Stimulated activated CD4-positive, alpha-beta T cell treated with anti-CD3 and anti-CD28 coated beads, Interleukin-4, amount 100 ng/mL, for 1 hour (primary cell): ENCODE data around the gene POLE.
"Not testable (repeated sequence)": the region's sequence is repeated elsewhere in the genome, so short reads cannot be mapped to it uniquely, and the experiment has no call there.

Experiments
- DNase-seq: peaks from one replicate; pipeline ENCODE4 v3.0.0-alpha.2; 2020

Gene POLE

DNA sequence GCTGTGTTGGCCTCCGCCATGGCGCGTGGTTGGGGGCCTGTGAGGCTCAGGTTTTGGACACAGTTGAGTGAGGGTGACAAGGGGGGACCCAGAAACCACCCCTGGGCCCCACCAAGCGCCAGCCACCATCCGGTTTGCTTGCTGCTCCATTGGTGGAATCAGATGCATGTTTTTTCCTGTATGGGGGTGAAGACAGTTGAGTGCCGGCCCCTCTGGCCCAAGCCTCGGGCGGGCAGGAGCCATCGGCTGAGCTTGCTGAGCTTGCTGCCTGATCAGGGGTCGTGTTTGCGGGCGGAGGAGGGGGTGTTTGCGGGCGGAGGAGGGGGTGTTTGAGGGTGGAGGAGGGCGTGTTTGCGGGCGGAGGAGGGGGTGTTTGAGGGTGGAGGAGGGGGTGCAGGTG is 29.9 kb upstream of the POLE start:
- DNase-seq = no peak

DNA sequence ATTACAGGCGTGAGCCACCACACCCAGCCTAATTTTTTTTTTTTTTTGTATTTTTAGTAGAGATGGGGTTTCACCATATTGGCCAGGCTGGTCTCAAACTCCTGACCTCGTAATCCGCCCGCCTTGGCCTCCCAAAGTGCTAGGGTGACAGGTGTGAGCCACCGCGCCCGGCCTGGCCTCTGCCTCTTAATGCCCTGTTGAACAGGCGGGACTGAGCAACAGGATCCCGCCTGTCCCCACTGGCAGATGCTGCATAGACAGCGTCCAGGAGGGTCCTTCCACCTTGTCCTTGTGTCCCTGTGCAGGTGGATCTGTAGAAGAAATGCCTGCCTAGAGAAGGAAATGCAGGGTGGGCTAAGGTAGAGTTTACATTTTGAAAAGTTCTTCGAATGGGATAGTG is 29.2 kb upstream of the POLE start:
- DNase-seq = no peak

DNA sequence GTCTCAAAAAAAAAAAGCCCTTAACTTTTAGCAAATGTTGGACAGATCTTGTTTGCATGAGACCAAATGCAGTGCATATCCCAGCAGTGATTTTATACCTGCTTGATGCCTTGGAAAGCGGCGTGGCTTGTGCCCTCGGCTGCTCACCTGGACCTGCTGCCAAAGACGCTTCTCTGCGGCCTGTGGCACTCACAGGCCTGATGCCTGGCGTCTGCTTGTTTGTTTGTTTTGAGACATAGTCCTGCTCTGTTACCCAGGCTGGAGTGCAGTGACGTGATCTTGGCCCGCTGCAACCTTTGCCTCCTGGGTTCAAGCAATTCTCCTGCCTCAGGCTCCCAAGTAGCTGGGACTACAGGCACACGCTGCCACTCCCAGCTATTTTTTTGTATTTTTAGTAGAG is 28.7 kb upstream of the POLE start:
- DNase-seq = no peak

DNA sequence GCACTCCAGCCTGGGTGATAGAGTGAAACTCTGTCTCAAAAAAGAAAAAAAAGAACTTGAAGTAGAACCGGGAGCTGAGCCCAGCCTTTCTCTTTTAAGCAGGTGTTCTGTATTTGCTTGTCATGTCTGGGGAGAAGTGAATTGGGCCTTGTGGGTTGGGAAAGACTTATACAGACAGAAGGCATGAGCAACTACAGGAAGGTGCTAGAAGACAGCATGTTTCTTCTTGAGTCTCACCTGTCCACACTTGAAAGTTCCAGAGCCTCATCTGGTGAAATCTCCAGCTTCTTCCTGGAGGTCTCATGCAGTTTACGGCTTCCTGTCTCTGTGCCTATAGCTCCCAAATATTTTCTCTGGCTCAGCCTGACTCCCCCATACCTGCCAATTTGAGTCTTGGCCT is 26.0 kb upstream of the POLE start:
- DNase-seq = no peak

DNA sequence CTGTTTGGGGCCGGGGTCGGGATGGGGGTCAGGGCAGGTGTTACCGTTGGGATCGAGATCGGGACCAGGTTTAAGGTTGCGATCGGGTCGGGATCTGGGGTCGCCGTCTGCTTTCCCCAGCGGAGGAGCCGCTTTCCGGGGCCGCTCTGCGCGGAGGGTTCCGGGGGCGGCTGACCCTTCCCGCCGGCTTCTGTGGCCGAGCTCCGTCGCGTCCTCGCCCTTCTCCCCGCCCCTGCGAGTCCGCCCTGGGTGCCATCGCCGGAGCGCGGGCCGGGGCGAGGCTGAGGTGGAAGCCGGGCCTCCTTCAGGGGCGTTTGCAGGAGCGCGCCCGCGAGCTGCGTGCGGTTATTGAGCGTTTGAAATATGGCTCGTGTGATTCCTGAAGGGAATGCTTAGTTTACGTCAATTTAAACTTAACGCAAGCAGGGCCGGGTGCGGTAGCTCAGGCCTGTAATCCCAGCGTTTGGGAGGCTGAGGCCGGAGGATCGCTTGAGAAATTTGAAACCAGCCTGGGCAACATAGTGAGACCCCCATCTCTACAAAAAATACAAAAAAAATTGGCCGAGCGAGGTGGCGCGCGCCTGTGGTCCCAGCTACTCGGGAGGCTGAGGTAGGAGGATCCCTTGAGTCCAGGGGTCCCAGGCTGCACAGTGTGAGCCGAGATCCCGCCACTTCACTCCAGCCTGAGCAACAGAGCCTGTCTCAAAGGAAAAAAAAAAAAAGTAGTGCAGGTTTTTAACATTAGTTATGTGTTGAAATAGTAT is 24.1 kb upstream of the POLE start:
- DNase-seq = peak; percentile 32

DNA sequence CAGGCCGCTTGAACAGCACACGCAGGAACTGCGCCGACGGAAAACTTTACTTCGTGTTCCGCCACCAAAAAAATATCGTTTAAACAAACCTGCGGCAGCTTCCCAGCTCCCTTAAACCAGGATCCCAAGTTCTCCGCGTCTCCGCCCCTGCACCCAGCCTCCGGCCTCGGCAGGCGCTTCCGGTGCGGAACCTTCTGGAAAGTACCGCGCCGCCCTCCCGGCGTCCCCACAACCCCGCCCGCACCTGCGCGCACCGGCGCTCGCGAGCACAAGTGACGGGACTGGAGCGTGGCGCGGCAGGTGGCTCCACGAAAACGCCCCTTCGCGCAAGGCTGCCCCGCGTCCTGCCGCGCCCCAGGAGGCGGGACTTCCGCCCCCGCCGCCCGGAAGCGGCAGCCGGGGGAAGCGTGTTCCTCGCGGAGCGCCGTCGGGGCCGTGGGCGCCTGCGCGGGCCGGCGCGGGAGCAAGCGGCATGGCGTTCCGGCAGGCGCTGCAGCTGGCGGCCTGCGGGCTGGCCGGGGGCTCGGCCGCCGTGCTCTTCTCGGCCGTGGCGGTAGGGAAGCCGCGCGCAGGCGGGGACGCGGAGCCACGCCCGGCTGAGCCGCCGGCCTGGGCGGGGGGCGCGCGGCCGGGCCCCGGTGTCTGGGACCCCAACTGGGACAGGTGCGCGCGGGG is 23.4 kb upstream of the POLE start, which contains the start of gene PGAM5:
TSS of gene PGAM5 (plus strand) at position 438 of the 675 bp plus-strand sequence. CDS start at position 473, 35 bp downstream.
- peak; percentile 88 for DNase-seq

GRCh38 chr12:132710043-132710404 is 22.9 kb upstream of the POLE start:
- DNase-seq = no peak

- no peak for DNase-seq
Observed at GRCh38 chr12:132708150-132708549, 21.0 kb upstream of the POLE start.

GRCh38 chr12:132707241-132707640 is 20.1 kb upstream of the POLE start:
- DNase-seq = no peak

DNA sequence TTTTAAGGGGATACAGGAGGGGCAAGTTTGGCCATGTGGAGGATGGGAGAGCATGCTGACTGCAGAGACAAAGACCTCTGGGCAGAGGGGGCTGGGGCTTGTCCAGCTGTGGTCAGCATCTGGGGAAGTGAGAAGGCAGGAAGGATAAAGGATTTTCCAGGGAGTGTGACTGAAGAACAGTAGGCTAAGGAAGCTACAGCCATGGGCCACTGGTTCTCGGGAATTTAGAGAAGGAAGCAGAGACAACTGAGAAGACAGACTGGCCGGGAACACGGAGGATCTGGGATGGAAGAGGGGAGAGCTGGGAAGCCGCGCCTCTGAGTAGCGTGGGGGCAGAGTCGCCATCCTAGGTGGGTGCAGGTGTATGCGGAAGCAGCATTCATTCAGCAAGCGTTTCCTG is 16.5 kb upstream of the POLE start:
- no peak for DNase-seq

GRCh38 chr12:132702640-132703039 is 15.5 kb upstream of the POLE start:
- no peak for DNase-seq

GRCh38 chr12:132700212-132700822 is 13.2 kb upstream of the POLE start:
- no peak for DNase-seq

- DNase-seq = no peak
Observed at GRCh38 chr12:132698341-132698740, 11.2 kb upstream of the POLE start.

DNA sequence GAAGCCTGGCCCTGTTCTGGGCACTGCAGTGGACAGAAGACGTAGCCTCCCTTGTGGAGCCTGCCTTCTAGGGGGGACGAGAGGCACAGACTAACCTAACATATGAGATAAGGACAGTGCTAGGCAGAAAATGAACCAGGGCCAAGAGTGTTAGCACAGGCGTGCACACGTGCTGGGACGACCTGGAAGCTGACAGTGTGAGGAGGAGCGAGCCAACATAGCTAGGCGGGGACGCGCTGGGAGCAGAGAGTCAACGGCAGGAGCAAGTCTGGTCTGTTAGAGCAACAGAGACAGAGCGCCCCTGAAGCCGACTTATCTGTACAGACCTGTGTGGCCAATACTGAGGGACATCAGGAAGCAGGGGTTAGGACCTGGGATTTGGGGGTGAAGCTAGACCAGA is 8.3 kb upstream of the POLE start:
- no peak for DNase-seq

DNA sequence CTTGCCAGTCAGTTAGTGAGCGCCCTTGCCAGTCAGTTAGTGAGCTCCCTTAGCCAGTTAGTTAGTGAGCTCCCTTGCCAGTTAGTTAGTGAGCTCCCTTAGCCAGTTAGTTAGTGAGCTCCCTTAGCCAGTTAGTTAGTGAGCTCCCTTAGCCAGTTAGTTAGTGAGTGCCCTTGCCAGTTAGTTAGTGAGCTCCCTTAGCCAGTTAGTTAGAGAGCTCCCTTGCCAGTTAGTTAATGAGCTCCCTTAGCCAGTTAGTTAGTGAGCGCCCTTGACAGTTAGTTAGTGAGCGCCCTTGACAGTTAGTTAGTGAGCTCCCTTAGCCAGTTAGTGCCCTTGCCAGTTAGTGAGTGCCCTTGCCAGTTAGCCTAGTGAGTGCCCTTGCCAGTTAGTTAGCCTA is 7.7 kb upstream of the POLE start:
- DNase-seq = not testable (repeated sequence)

DNA sequence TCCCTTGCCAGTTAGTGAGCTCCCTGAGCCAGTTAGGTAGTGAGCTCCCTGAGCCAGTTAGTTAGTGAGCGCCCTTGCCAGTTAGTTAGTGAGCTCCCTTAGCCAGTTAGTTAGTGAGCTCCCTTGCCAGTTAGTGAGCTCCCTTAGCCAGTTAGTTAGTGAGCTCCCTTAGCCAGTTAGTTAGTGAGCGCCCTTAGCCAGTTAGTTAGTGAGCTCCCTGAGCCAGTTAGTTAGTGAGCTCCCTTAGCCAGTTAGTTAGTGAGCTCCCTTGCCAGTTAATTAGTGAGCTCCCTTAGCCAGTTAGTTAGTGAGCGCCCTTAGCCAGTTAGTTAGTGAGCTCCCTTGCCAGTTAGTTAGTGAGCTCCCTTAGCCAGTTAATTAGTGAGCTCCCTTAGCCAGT is 4.9 kb upstream of the POLE start:
- DNase-seq = not testable (repeated sequence)

DNA sequence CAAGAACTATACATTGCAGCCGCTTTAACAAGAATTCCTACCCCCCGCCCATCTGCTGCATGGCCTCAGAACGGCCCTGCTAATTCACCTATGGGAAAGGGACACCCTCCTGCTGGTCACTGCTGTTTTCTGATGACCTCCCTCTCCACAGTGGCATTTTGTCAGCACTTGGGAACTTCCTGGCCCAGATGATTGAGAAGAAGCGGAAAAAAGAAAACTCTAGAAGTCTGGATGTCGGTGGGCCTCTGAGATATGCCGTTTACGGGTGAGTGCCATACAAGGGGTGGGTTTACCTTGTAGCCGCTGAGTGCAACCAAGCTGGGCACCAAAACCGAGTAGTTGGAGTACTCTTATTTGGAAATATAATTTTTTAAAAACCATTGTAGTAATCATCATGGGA is 3.0 kb upstream of the POLE start:
- DNase-seq = no peak

DNA sequence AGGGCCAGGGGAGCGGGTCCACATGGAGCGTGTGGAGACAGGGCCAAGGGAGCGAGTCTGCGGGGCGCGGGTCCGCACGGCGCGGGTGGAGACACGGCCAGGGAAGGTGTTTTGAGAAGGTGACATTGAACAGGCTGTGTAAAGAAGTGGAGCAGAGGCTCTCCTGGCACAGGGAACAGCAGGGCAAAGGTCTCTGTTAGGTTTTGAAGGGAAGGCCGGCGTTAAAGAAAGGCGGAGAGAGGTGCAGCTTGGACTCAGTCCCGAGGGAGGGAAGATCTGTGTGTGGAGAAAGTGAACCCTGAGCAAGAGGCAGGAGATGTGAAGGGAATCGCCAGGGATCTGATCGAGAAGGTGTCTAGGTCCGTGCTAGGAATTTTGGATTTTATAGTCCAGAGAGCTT is 2.1 kb upstream of the POLE start:
- no peak for DNase-seq

GRCh38 chr12:132686825-132687210 is 324 bp downstream of the POLE start:
- DNase-seq = no peak

GRCh38 chr12:132685400-132685799 is 1.7 kb downstream of the POLE start:
- no peak for DNase-seq

- DNase-seq = no peak
Observed at GRCh38 chr12:132677492-132677891, 9.7 kb downstream of the POLE start.

GRCh38 chr12:132675757-132676432 is 11.2 kb downstream of the POLE start:
- no peak for DNase-seq

- DNase-seq = no peak
Observed at GRCh38 chr12:132674561-132674960, 12.6 kb downstream of the POLE start.
